ENCODE results near the gene RPS5. TPM values are rescaled to one million over a fixed set of nuclear protein-coding genes. Genes with fewer than 3 reads are reported as not detected.

The RPS5 gene
- total RNA-seq, 2 donors from 2014 or later, result 593 to 1,197 TPM

DNA sequence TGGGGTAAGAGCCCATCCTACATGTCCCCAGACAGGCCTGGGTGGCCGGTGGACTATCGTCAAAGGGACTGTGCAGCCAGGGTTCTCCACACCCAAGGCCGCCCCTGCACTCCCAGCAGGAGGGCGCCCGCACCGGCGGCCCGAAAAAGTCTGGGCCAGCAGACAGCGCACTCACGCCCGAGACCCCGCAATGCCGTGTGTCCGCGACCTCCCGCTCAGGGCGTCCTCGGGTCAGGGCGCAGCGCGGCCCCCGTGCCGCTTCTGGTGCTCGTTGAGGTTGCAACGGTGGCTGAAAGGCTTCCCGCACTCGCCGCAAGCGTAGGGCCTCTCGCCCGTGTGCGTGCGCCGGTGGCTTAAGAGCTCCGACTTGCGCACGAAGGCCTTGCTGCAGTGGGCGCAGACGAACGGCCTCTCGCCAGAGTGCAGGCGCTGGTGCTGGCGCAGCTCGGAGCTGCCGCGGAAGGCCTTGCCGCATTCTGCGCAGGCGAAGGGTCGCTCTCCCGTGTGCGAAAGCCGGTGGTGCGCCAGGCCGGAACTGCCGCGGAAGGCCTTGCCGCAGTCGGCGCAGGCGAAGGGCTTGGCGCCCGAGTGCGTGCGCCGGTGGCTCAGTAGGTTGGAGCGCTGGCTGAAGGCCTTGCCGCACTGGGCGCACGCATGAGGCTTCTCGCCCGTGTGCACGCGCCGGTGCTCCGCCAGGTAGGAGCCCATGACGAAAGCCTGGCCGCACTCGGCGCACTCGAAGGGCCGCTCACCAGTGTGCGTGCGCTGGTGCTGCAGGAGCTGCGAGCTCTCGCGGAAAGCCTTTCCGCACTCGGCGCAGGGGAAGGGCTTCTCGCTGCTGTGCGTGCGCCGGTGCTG, 30.9 kb upstream of the RPS5 start:
- H3K27ac ChIP-seq, result no peak overlapping the region
- peaks cover 0 to 20% of the 10 kb centered on the region in 2 donors for H3K4me1 ChIP-seq
- H3K9me3 ChIP-seq, result no peaks in the 10 kb centered on the region
- H3K4me3 ChIP-seq, result peak overlapping the region; percentile 17 to 45
- TF ChIP-seq, protein P1, sequence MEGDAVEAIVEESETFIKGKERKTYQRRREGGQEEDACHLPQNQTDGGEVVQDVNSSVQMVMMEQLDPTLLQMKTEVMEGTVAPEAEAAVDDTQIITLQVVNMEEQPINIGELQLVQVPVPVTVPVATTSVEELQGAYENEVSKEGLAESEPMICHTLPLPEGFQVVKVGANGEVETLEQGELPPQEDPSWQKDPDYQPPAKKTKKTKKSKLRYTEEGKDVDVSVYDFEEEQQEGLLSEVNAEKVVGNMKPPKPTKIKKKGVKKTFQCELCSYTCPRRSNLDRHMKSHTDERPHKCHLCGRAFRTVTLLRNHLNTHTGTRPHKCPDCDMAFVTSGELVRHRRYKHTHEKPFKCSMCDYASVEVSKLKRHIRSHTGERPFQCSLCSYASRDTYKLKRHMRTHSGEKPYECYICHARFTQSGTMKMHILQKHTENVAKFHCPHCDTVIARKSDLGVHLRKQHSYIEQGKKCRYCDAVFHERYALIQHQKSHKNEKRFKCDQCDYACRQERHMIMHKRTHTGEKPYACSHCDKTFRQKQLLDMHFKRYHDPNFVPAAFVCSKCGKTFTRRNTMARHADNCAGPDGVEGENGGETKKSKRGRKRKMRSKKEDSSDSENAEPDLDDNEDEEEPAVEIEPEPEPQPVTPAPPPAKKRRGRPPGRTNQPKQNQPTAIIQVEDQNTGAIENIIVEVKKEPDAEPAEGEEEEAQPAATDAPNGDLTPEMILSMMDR (IDR thresholded peaks at IDR 0.05), result no peak
- no peak for DNase-seq (ENCODE audit: low spot score)
- H3K36me3 ChIP-seq, result no peaks in the 10 kb centered on the region
- H3K27me3 ChIP-seq, result no peaks in the 10 kb centered on the region

DNA sequence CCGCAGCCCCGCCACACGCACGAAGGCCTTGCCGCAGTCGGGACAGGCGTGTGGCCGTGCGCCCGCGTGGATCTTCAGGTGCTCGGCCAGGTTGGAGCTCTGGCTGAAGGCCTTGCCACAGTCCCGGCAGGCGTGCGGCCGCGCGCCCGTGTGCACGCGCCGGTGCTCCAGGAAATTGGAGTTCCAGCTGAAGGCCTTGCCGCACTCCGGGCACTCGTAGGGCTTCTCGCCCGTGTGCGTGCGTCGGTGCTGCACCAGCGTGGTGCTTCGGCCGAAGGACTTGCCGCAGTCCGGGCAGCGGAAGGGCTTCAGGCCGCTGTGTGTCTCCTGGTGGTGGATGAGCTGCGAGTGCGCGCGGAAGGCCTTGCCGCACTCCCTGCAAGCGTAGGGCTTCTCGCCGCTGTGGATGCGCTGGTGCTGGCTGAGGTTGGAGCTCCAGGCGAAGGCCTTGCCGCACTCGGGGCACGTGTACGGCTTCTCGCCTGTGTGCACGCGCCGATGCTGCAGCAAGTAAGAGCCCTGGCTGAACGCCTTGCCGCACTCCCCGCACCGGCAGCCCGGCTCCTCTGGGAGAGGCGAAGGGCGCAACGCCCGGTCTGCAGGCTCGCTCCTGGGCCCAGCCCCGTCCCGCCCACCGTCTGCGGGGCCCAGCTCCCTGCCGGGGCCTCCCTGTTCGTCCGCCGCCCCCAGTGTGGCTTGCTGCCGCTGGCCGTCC, 30.1 kb upstream of the RPS5 start:
- Histone ChIP-seq H3K27me3 (no peaks in the 10 kb centered on the region), H3K4me3 (peak overlapping the region; percentile 17 to 45), H3K36me3 (no peaks in the 10 kb centered on the region), H3K9me3 (no peaks in the 10 kb centered on the region), H3K27ac (no peak overlapping the region), H3K4me1 (peaks cover 0 to 25% of the 10 kb centered on the region in 2 donors)
- TF ChIP-seq, protein P1 (IDR thresholded peaks at IDR 0.05), result no peak
- DNase-seq (ENCODE audit: low spot score), result no peak

DNA sequence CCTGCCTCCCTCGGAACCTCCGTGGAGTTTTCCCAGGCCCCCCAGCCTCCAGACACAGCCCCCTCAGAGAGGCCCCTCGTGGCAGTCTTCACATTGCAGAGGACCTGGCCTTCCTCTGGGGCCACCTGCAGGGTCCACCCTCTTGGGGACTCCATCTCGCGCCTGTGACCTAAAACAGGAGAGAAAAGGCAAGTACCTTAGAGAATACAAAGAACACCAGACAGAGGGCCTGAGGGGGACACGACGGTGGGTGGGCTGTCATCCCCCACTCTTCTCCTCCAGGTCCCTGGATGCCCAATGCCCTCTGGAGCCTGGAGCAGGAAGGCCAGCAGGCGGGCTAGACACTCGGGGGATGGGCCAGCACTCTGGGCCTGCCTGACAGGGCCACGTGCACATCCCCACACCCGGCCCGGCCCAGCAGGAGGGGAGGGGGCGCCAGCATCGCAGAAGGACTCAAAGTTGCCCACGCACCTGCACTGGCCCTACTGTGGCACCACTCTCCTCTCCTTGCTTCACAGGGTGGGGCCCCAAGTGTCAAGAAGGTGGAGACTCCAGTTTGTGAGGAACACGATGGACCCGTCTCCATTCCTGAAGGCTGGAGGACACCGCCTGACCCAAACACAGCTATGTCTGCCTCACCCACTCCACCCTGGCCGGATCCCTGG, 29.5 kb upstream of the RPS5 start:
- TF ChIP-seq, protein P1 (IDR thresholded peaks at IDR 0.05), result no peak
- H3K4me3 ChIP-seq, result peak overlapping the region in 1 of 2 donors; percentile 45
- no peaks in the 10 kb centered on the region for H3K36me3 ChIP-seq
- H3K4me1 ChIP-seq, result peaks cover 0 to 25% of the 10 kb centered on the region in 2 donors
- H3K27ac ChIP-seq, result no peak overlapping the region
- H3K9me3 ChIP-seq, result no peaks in the 10 kb centered on the region
- no peaks in the 10 kb centered on the region for H3K27me3 ChIP-seq
- no peak for DNase-seq (ENCODE audit: low spot score)

DNA sequence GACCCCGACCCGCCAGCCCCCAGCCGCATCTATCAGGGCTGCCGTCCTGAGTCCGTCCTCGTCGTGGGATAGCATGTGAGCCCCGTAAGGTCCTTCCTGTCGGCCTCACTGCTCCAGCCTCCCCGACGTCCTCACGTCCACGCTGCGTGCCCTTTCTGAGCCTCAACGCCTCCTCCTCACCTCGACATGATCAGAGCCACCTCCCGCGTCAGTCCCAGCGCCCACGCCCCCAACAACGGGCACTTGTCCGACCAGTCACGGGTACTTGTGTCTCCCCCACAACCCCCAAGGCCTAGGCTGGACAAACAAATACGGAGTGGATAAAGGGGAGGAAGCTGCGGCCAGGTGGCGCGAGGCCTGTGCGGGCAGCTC, 25.2 kb upstream of the RPS5 start:
- Histone ChIP-seq H3K27ac (peak overlapping the region; percentile 86 to 92), H3K27me3 (no peaks in the 10 kb centered on the region), H3K4me3 (peak overlapping the region; percentile 62 to 65), H3K36me3 (no peaks in the 10 kb centered on the region), H3K4me1 (peaks cover 0 to 13% of the 10 kb centered on the region in 2 donors), H3K9me3 (no peaks in the 10 kb centered on the region)
- DNase-seq (ENCODE audit: low spot score), result no peak
- TF ChIP-seq, protein P1 (IDR thresholded peaks at IDR 0.05), result no peak

DNA sequence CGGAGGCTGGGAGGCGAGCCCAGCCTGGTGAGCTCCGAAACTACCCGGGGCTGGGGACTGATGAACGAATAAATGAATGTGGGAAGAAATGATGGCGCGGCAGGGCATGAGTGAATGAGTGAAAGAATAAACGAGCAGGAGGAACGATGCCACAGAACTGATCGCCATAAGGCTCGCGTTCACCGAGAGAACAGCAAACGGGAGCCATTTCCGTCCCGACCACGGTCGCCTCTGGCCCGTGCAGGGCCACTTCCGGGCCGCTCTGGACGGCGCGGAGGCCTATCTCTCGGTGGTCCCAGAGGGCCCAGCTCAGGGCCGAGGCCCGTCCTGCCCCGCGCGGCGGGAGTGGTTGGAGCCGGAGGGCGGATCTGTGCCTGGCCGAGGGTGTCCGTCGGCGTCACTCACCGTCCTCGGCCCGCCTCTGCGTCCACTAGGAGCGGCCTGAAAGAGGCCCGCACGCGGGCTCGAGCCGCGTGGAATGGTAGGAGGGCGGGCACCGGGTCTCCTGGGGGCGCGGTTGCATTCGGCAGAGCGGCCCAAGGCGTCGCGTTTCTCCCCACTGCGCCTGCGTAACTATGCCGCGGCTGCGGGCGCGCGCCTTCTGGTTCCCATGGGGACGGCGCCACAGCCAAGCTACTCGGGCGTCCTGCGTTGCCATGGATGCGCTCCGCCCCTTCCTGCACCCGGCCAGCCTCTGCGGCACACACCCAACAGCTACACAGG, 24.6 kb upstream of the RPS5 start, which contains the start of gene ZNF497:
ZNF497 (minus strand) TSS at position 480 of the 723 bp plus-strand sequence. CDS start 5,116 bp downstream, outside the sequence.
- no peaks in the 10 kb centered on the region for H3K9me3 ChIP-seq
- H3K27ac ChIP-seq, result peak within 1 kb of the TSS; percentile 86 to 92
- peaks cover 0 to 7% of the 10 kb centered on the region in 2 donors for H3K4me1 ChIP-seq
- DNase-seq (ENCODE audit: low spot score), result peak; percentile 96
- no peaks in the 10 kb centered on the region for H3K27me3 ChIP-seq
- peak within 1 kb of the TSS; percentile 62 to 65 for H3K4me3 ChIP-seq
- no peaks in the 10 kb centered on the region for H3K36me3 ChIP-seq
- TF ChIP-seq, protein P1 (IDR thresholded peaks at IDR 0.05), result peak in 1 of 2 donors; percentile 31
